WTC11 (cell line): ENCODE data around the gene LEFTY2. TPM values are rescaled to one million over a fixed set of nuclear protein-coding genes. Genes with fewer than 3 reads are reported as not detected.

ENCODE experiments used
- ATF2 ChIP-seq: sonication (generic); formaldehyde crosslinking; IDR thresholded peaks from 2 replicates; pipeline ENCODE4 v1.8.1; 2022; ENCODE audit warnings: low read depth, missing genetic modification reagents, borderline replicate concordance
- E2F1 ChIP-seq: sonication (generic); formaldehyde crosslinking; IDR thresholded peaks from 2 replicates; pipeline ENCODE4 v1.8.0; 2022; ENCODE audit warnings: mild to moderate bottlenecking, missing genetic modification reagents
- E2F5 ChIP-seq: sonication (generic); formaldehyde crosslinking; IDR thresholded peaks from 2 replicates; pipeline ENCODE4 v1.8.1; 2022; ENCODE audit warnings: mild to moderate bottlenecking, moderate library complexity, missing genetic modification reagents
- ESRRA ChIP-seq: sonication (generic); formaldehyde crosslinking; IDR thresholded peaks from 2 replicates; pipeline ENCODE4 v1.8.1; 2022; ENCODE audit warnings: mild to moderate bottlenecking, missing genetic modification reagents, borderline replicate concordance
- FOXP4 ChIP-seq: sonication (generic); formaldehyde crosslinking; IDR thresholded peaks from 2 replicates; pipeline ENCODE4 v1.8.0; 2022; ENCODE audit warnings: mild to moderate bottlenecking, missing genetic modification reagents
- GABPB1 ChIP-seq: sonication (generic); formaldehyde crosslinking; IDR thresholded peaks from 2 replicates; pipeline ENCODE4 v1.8.1; 2023; ENCODE audit warnings: mild to moderate bottlenecking, missing genetic modification reagents
- HMGXB4 ChIP-seq: sonication (generic); formaldehyde crosslinking; IDR thresholded peaks from 2 replicates; pipeline ENCODE4 v1.8.1; 2023; ENCODE audit warnings: mild to moderate bottlenecking, moderate library complexity, missing genetic modification reagents
- IRF2 ChIP-seq: sonication (generic); formaldehyde crosslinking; IDR thresholded peaks from 2 replicates; pipeline ENCODE4 v1.8.0; 2022; ENCODE audit warnings: low read depth, missing genetic modification reagents, borderline replicate concordance
- JAZF1 ChIP-seq: fragments of 250-450 bp; sonication (Bioruptor Pico); IDR thresholded peaks from 2 replicates; pipeline ENCODE4 v1.9.0; 2021; ENCODE audit warnings: moderate library complexity, mild to moderate bottlenecking, inconsistent platforms
- JUN ChIP-seq: sonication (generic); formaldehyde crosslinking; IDR thresholded peaks from 2 replicates; pipeline ENCODE4 v1.8.0; 2023; ENCODE audit warnings: mild to moderate bottlenecking, missing genetic modification reagents
- KAT7 ChIP-seq: sonication (generic); formaldehyde crosslinking; IDR thresholded peaks from 2 replicates; pipeline ENCODE4 v1.8.1; 2023; ENCODE audit warnings: missing genetic modification reagents, mild to moderate bottlenecking, borderline replicate concordance
- NFYB ChIP-seq: sonication (generic); formaldehyde crosslinking; conservative IDR thresholded peaks from 2 replicates; pipeline ENCODE4 v1.8.0; 2022; ENCODE audit warnings: low read depth, missing genetic modification reagents
- NR1H2 ChIP-seq: sonication (generic); formaldehyde crosslinking; IDR thresholded peaks from 2 replicates; pipeline ENCODE4 v1.9.0; 2021; ENCODE audit warnings: mild to moderate bottlenecking, moderate library complexity, missing genetic modification reagents
- PRDM15 ChIP-seq: sonication (generic); formaldehyde crosslinking; IDR thresholded peaks from 2 replicates; pipeline ENCODE4 v1.8.0; 2022; ENCODE audit warnings: missing genetic modification reagents
- RELA ChIP-seq: sonication (generic); formaldehyde crosslinking; IDR thresholded peaks from 2 replicates; pipeline ENCODE4 v1.8.1; 2022; ENCODE audit warnings: missing genetic modification reagents, mild to moderate bottlenecking, borderline replicate concordance
- SMAD4 ChIP-seq: sonication (generic); formaldehyde crosslinking; IDR thresholded peaks from 2 replicates; pipeline ENCODE4 v1.8.0; 2022; ENCODE audit warnings: mild to moderate bottlenecking, missing genetic modification reagents
- USF2 ChIP-seq: sonication (generic); formaldehyde crosslinking; IDR thresholded peaks from 2 replicates; pipeline ENCODE4 v1.8.1; 2023; ENCODE audit warnings: mild to moderate bottlenecking, missing genetic modification reagents, moderate library complexity
- ZBTB21 ChIP-seq: sonication (generic); formaldehyde crosslinking; IDR thresholded peaks from 2 replicates; pipeline ENCODE4 v1.8.1; 2023; ENCODE audit warnings: mild to moderate bottlenecking, missing genetic modification reagents, borderline replicate concordance
- ZNF281 ChIP-seq: sonication (generic); formaldehyde crosslinking; IDR thresholded peaks from 2 replicates; pipeline ENCODE4 v1.8.0; 2023; ENCODE audit warnings: mild to moderate bottlenecking, missing genetic modification reagents
- ZNF317 ChIP-seq: sonication (generic); formaldehyde crosslinking; IDR thresholded peaks from 2 replicates; pipeline ENCODE4 v1.8.1; 2023; ENCODE audit warnings: low read depth, mild to moderate bottlenecking, moderate library complexity, missing genetic modification reagents, borderline replicate concordance
- ZNF396 ChIP-seq: fragments of 250-450 bp; sonication (Bioruptor Pico); IDR thresholded peaks from 2 replicates; pipeline ENCODE4 v1.8.0; 2021; ENCODE audit warnings: mild to moderate bottlenecking, moderate library complexity, borderline replicate concordance
- total RNA-seq: library from RNA; stranded (reverse); gene quantifications from 3 replicates; pipeline ENCODE4 v1.2.3, GENCODE V29; 2021

The LEFTY2 gene
- total RNA-seq, 1 experiment from 2014 or later = 15.5 TPM

- TF ChIP-seq ZNF281 (CRISPR knock-in tag) (0 out of 2 replicates have a peak, but pooled peaks have one; percentile 39), ZNF317 (CRISPR knock-in tag) (no peak), ATF2 (CRISPR knock-in tag) (no peak), ZNF396 (CRISPR knock-in tag) (no peak), KAT7 (CRISPR knock-in tag) (peak; percentile 88; the same call in 1 of the 2 replicates), FOXP4 (CRISPR knock-in tag) (peak; percentile 82; the same call in 1 of the 2 replicates), JUN (no peak), ZBTB21 (CRISPR knock-in tag) (no peak), IRF2 (no peak), RELA (CRISPR knock-in tag) (no peak), JAZF1 (CRISPR knock-in tag) (no peak), NR1H2 (CRISPR knock-in tag) (no peak), ESRRA (CRISPR knock-in tag) (peak; percentile 76; the same call in 1 of the 2 replicates), E2F5 (CRISPR knock-in tag) (no peak; the same call in 1 of the 2 replicates), E2F1 (CRISPR knock-in tag) (0 out of 2 replicates have a peak, but pooled peaks have one; percentile 50), PRDM15 (no peak), NFYB (peak; percentile 75), GABPB1 (peak; percentile 95), USF2 (CRISPR knock-in tag) (peak; percentile 96), SMAD4 (CRISPR knock-in tag) (no peak; the same call in 1 of the 2 replicates), HMGXB4 (CRISPR knock-in tag) (peak; percentile 68; the same call in 1 of the 2 replicates)
These were observed 17.1 kb downstream of the LEFTY2 start, which contains the start of gene PYCR2 (continued) for GRCh38 chr1:225923692-225924555.
